ENCODE data around the gene DOCK9. TPM values are rescaled to one million over a fixed set of nuclear protein-coding genes. Genes with fewer than 3 reads are reported as not detected.

DOCK9 gene
- total RNA-seq, 2 donors from 2014 or later, result 107 to 117 TPM

- no peaks in the 10 kb centered on the region for H3K9me3 ChIP-seq
- TF ChIP-seq POLR2A (IDR thresholded peaks at IDR 0.05), result no peak
- TF ChIP-seq CTCF (IDR thresholded peaks at IDR 0.05), result no peak
- TF ChIP-seq POLR2AphosphoS5 (IDR thresholded peaks at IDR 0.05), result no peak
- H3K4me1 ChIP-seq (replicated peaks), result no peaks in the 10 kb centered on the region
- DNase-seq (ENCODE audit: low spot score), result no peak
- H3K36me3 ChIP-seq, result no peaks in the 10 kb centered on the region
- H3K27me3 ChIP-seq (replicated peaks; ENCODE audit: insufficient read depth), result no peaks in the 10 kb centered on the region
- no peak within 1 kb of the TSS for H3K27ac ChIP-seq
- intact Hi-C loops (cut with DNase I), result no loop called here
- peak within 1 kb of the TSS; percentile 23 to 38 for H3K4me3 ChIP-seq
- WGBS, result 15% methylated on average over 29 of the region's 59 CpGs
These were observed 225.2 kb downstream of the DOCK9 start, which contains the start of gene SLC15A1 for GRCh38 chr13:98752467-98753290. SLC15A1 (minus strand) TSS chr13:98752672; CDS start chr13:98752598, 74 bp downstream.

GRCh38 chr13:98751861-98752466, 225.9 kb downstream of the DOCK9 start:
- Histone ChIP-seq H3K27me3 (replicated peaks; ENCODE audit: insufficient read depth) (no peaks in the 10 kb centered on the region), H3K4me1 (replicated peaks) (no peaks in the 10 kb centered on the region), H3K4me3 (peak overlapping the region; percentile 23 to 38), H3K9me3 (no peaks in the 10 kb centered on the region), H3K27ac (no peak overlapping the region), H3K36me3 (no peaks in the 10 kb centered on the region)
- intact Hi-C loops (cut with DNase I), result no loop called here
- 9% methylated on average over 7 of the region's 36 CpGs for WGBS
- DNase-seq (ENCODE audit: low spot score), result no peak
- TF ChIP-seq POLR2A (IDR thresholded peaks at IDR 0.05) (no peak), CTCF (IDR thresholded peaks at IDR 0.05) (no peak)

- Histone ChIP-seq H3K4me1 (replicated peaks) (no peaks in the 10 kb centered on the region), H3K27me3 (replicated peaks; ENCODE audit: insufficient read depth) (no peaks in the 10 kb centered on the region), H3K36me3 (no peaks in the 10 kb centered on the region), H3K4me3 (no peak overlapping the region), H3K27ac (no peak overlapping the region), H3K9me3 (no peaks in the 10 kb centered on the region)
- DNase-seq (ENCODE audit: low spot score), result no peak
- WGBS, result 48% methylated on average over 8 of the region's 8 CpGs
- intact Hi-C loops (cut with DNase I), result no loop called here
- TF ChIP-seq POLR2A (IDR thresholded peaks at IDR 0.05), result no peak
- no peak for TF ChIP-seq CTCF (IDR thresholded peaks at IDR 0.05)
- TF ChIP-seq POLR2AphosphoS5 (IDR thresholded peaks at IDR 0.05), result no peak
These were observed 226.5 kb downstream of the DOCK9 start for GRCh38 chr13:98751367-98751782.

GRCh38 chr13:98749501-98749900, 228.4 kb downstream of the DOCK9 start:
- no peaks in the 10 kb centered on the region for H3K4me1 ChIP-seq (replicated peaks)

More at GRCh38 chr13:98749501-98749900, 228.4 kb downstream of the DOCK9 start:
- Histone ChIP-seq H3K27me3 (replicated peaks; ENCODE audit: insufficient read depth) (no peaks in the 10 kb centered on the region), H3K9me3 (no peaks in the 10 kb centered on the region), H3K4me3 (no peak overlapping the region), H3K27ac (no peak overlapping the region), H3K36me3 (no peaks in the 10 kb centered on the region)
- intact Hi-C loops (cut with DNase I), result no loop called here
- no peak for DNase-seq (ENCODE audit: low spot score)
- TF ChIP-seq POLR2A (IDR thresholded peaks at IDR 0.05) (no peak), CTCF (IDR thresholded peaks at IDR 0.05) (no peak), POLR2AphosphoS5 (IDR thresholded peaks at IDR 0.05) (no peak)
- WGBS, result 65% methylated on average over 3 of the region's 3 CpGs

Data from prostate gland (tissue), 2 donors.